ENCODE data around the gene SLMAP.
"Not testable (repeated sequence)": the region's sequence is repeated elsewhere in the genome, so short reads cannot be mapped to it uniquely, and the experiment has no call there.

The SLMAP gene

GRCh38 chr3:57805674-57806073 is 49.6 kb downstream of the SLMAP start:
- Histone ChIP-seq H3K4me2 (no peak overlapping the region), H3K79me2 (ENCODE audit: insufficient read depth, low read depth) (peaks cover 10% of the 10 kb centered on the region), H3K27ac (no peak overlapping the region), H3K4me1 (ENCODE audit: low read depth, poor library complexity, severe bottlenecking) (no peaks in the 10 kb centered on the region), H3K9ac (no peak overlapping the region), H2AFZ (ENCODE audit: low read depth) (no peak overlapping the region), H4K20me1 (ENCODE audit: insufficient read depth) (0 out of 2 replicates have a peak, but pooled peaks cover 4% of the 10 kb centered on the region), H3K36me3 (ENCODE audit: insufficient read depth) (no peaks in the 10 kb centered on the region), H3K27me3 (ENCODE audit: insufficient read depth, low read depth) (no peaks in the 10 kb centered on the region), H3K4me3 (IDR thresholded peaks at IDR 0.05; ENCODE audit: insufficient read depth, low read depth, low read length) (no peak overlapping the region)
- TF ChIP-seq CTCF (conservative IDR thresholded peaks at IDR 0.05; ENCODE audit: low read depth, low read length), result no peak

GRCh38 chr3:57806195-57806594 is 50.1 kb downstream of the SLMAP start:
- not testable (repeated sequence) for H3K4me1 ChIP-seq (ENCODE audit: low read depth, poor library complexity, severe bottlenecking); H2AFZ ChIP-seq (ENCODE audit: low read depth); H3K4me3 ChIP-seq (IDR thresholded peaks at IDR 0.05; ENCODE audit: insufficient read depth, low read depth, low read length); H3K27ac ChIP-seq; H4K20me1 ChIP-seq (ENCODE audit: insufficient read depth); H3K27me3 ChIP-seq (ENCODE audit: insufficient read depth, low read depth); H3K9ac ChIP-seq; H3K36me3 ChIP-seq (ENCODE audit: insufficient read depth); H3K4me2 ChIP-seq
- H3K79me2 ChIP-seq (ENCODE audit: insufficient read depth, low read depth), result peaks cover 10% of the 10 kb centered on the region

GRCh38 chr3:57808961-57809608 is 53.0 kb downstream of the SLMAP start:
- H3K79me2 ChIP-seq (ENCODE audit: insufficient read depth, low read depth), result no peaks in the 10 kb centered on the region; the same call in 1 of the 2 replicates
- no peak overlapping the region for H3K27ac ChIP-seq
- H3K4me3 ChIP-seq (IDR thresholded peaks at IDR 0.05; ENCODE audit: insufficient read depth, low read depth, low read length), result no peak overlapping the region
- H3K9ac ChIP-seq, result no peak overlapping the region
- no peaks in the 10 kb centered on the region for H3K4me1 ChIP-seq (ENCODE audit: low read depth, poor library complexity, severe bottlenecking)
- H2AFZ ChIP-seq (ENCODE audit: low read depth), result no peak overlapping the region
- 0 out of 2 replicates have a peak, but pooled peaks cover 4% of the 10 kb centered on the region for H4K20me1 ChIP-seq (ENCODE audit: insufficient read depth)
- no peak for TF ChIP-seq CTCF (conservative IDR thresholded peaks at IDR 0.05; ENCODE audit: low read depth, low read length)
- no peaks in the 10 kb centered on the region for H3K36me3 ChIP-seq (ENCODE audit: insufficient read depth)
- no peaks in the 10 kb centered on the region for H3K27me3 ChIP-seq (ENCODE audit: insufficient read depth, low read depth)
- no peak overlapping the region for H3K4me2 ChIP-seq

- no peaks in the 10 kb centered on the region; the same call in 1 of the 2 replicates for H3K79me2 ChIP-seq (ENCODE audit: insufficient read depth, low read depth)
- TF ChIP-seq CTCF (conservative IDR thresholded peaks at IDR 0.05; ENCODE audit: low read depth, low read length), result no peak
- no peak overlapping the region for H3K4me3 ChIP-seq (IDR thresholded peaks at IDR 0.05; ENCODE audit: insufficient read depth, low read depth, low read length)
- H2AFZ ChIP-seq (ENCODE audit: low read depth), result no peak overlapping the region
- 0 out of 2 replicates have a peak, but pooled peaks cover 4% of the 10 kb centered on the region for H4K20me1 ChIP-seq (ENCODE audit: insufficient read depth)
- H3K4me2 ChIP-seq, result no peak overlapping the region
- H3K27me3 ChIP-seq (ENCODE audit: insufficient read depth, low read depth), result no peaks in the 10 kb centered on the region
- no peak overlapping the region for H3K27ac ChIP-seq
- no peaks in the 10 kb centered on the region for H3K36me3 ChIP-seq (ENCODE audit: insufficient read depth)
- H3K4me1 ChIP-seq (ENCODE audit: low read depth, poor library complexity, severe bottlenecking), result no peaks in the 10 kb centered on the region
- no peak overlapping the region for H3K9ac ChIP-seq
Observed at GRCh38 chr3:57809609-57809968, 53.5 kb downstream of the SLMAP start.

- no peak overlapping the region for H3K27ac ChIP-seq
- no peaks in the 10 kb centered on the region for H3K36me3 ChIP-seq (ENCODE audit: insufficient read depth)
- H3K79me2 ChIP-seq (ENCODE audit: insufficient read depth, low read depth), result no peaks in the 10 kb centered on the region; the same call in 1 of the 2 replicates
- 0 out of 2 replicates have a peak, but pooled peaks cover 4% of the 10 kb centered on the region for H4K20me1 ChIP-seq (ENCODE audit: insufficient read depth)
- H3K4me3 ChIP-seq (IDR thresholded peaks at IDR 0.05; ENCODE audit: insufficient read depth, low read depth, low read length), result no peak overlapping the region
- no peak for TF ChIP-seq CTCF (conservative IDR thresholded peaks at IDR 0.05; ENCODE audit: low read depth, low read length)
- H3K9ac ChIP-seq, result no peak overlapping the region
- H2AFZ ChIP-seq (ENCODE audit: low read depth), result no peak overlapping the region
- H3K4me1 ChIP-seq (ENCODE audit: low read depth, poor library complexity, severe bottlenecking), result no peaks in the 10 kb centered on the region
- H3K27me3 ChIP-seq (ENCODE audit: insufficient read depth, low read depth), result no peaks in the 10 kb centered on the region
- H3K4me2 ChIP-seq, result no peak overlapping the region
Observed at GRCh38 chr3:57810048-57810447, 53.9 kb downstream of the SLMAP start.

Data from KMS-11 (cell line).